Panc1 (cell line): Measurements from ENCODE around the gene SPHKAP.

ENCODE experiments used
- SIN3A ChIP-seq: IDR thresholded peaks from 2 replicates; pipeline ENCODE4 v1.6.1; 2012; ENCODE audit warnings: low read depth, mild to moderate bottlenecking, low read length, moderate library complexity, borderline replicate concordance; ENCODE audit not compliant: insufficient read depth
- TCF7L2 ChIP-seq: IDR thresholded peaks from 2 replicates; pipeline ENCODE4 v1.6.1; 2011; ENCODE audit warnings: mild to moderate bottlenecking, low read depth, low read length, inconsistent platforms
- TF ChIP-seq, protein P1 (sequence below): fragments of 450-650 bp; IDR thresholded peaks from 2 replicates; pipeline ENCODE4 v1.5.1; 2017; ENCODE audit warnings: mild to moderate bottlenecking
- TF ChIP-seq, protein P2 (sequence below), 2 experiments: IDR thresholded peaks; 2 replicates each; pipeline ENCODE4 v1.6.1; 2011 to 2012; ENCODE audit warnings: low read depth in 2 of 2, control low read depth in 1 of 2, low read length in 1 of 2, mild to moderate bottlenecking in 1 of 2, moderate library complexity in 1 of 2; ENCODE audit not compliant: insufficient read depth in 1 of 2

DNA sequence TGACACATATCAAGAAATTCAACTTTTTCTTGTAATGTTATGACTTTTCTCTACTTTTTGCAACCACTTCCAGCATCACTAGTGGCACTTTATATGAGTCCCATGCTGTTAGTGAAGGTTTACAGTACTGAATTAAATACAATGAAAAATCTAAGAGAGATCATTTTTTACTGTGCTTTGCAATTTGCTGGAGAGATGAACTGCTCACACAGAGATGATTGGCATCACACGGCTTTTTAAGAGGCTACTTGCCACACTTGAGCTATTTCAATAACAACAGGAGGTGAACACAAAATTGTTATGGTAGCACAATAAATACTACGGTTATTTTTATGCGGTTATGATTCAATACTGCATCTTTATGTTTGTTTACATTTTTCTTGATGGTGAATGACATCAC is 221.2 kb downstream of the SPHKAP start:
- TF ChIP-seq, protein P1, sequence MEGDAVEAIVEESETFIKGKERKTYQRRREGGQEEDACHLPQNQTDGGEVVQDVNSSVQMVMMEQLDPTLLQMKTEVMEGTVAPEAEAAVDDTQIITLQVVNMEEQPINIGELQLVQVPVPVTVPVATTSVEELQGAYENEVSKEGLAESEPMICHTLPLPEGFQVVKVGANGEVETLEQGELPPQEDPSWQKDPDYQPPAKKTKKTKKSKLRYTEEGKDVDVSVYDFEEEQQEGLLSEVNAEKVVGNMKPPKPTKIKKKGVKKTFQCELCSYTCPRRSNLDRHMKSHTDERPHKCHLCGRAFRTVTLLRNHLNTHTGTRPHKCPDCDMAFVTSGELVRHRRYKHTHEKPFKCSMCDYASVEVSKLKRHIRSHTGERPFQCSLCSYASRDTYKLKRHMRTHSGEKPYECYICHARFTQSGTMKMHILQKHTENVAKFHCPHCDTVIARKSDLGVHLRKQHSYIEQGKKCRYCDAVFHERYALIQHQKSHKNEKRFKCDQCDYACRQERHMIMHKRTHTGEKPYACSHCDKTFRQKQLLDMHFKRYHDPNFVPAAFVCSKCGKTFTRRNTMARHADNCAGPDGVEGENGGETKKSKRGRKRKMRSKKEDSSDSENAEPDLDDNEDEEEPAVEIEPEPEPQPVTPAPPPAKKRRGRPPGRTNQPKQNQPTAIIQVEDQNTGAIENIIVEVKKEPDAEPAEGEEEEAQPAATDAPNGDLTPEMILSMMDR, result no peak
- TF ChIP-seq, protein P2, sequence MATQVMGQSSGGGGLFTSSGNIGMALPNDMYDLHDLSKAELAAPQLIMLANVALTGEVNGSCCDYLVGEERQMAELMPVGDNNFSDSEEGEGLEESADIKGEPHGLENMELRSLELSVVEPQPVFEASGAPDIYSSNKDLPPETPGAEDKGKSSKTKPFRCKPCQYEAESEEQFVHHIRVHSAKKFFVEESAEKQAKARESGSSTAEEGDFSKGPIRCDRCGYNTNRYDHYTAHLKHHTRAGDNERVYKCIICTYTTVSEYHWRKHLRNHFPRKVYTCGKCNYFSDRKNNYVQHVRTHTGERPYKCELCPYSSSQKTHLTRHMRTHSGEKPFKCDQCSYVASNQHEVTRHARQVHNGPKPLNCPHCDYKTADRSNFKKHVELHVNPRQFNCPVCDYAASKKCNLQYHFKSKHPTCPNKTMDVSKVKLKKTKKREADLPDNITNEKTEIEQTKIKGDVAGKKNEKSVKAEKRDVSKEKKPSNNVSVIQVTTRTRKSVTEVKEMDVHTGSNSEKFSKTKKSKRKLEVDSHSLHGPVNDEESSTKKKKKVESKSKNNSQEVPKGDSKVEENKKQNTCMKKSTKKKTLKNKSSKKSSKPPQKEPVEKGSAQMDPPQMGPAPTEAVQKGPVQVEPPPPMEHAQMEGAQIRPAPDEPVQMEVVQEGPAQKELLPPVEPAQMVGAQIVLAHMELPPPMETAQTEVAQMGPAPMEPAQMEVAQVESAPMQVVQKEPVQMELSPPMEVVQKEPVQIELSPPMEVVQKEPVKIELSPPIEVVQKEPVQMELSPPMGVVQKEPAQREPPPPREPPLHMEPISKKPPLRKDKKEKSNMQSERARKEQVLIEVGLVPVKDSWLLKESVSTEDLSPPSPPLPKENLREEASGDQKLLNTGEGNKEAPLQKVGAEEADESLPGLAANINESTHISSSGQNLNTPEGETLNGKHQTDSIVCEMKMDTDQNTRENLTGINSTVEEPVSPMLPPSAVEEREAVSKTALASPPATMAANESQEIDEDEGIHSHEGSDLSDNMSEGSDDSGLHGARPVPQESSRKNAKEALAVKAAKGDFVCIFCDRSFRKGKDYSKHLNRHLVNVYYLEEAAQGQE (IDR thresholded peaks at IDR 0.05; ENCODE audit: insufficient read depth in 1 of 2, low read depth in 2 of 2, low read length in 1 of 2), result no peak
- TF ChIP-seq SIN3A (no peak), TCF7L2 (no peak)
